Activated CD4-positive, CD25-positive, alpha-beta regulatory T cell (primary cell): ENCODE results near the gene ARHGAP9.
A peak's percentile ranks its signal among the peaks of the same experiment; 100 is the strongest.
"Not testable (repeated sequence)": the region's sequence is repeated elsewhere in the genome, so short reads cannot be mapped to it uniquely, and the experiment has no call there.

ENCODE experiments used
- DNase-seq, 4 experiments: peaks; one replicate each; lab custom pipeline; 2025; lab: John Stamatoyannopoulos, UW

ARHGAP9 gene

DNA sequence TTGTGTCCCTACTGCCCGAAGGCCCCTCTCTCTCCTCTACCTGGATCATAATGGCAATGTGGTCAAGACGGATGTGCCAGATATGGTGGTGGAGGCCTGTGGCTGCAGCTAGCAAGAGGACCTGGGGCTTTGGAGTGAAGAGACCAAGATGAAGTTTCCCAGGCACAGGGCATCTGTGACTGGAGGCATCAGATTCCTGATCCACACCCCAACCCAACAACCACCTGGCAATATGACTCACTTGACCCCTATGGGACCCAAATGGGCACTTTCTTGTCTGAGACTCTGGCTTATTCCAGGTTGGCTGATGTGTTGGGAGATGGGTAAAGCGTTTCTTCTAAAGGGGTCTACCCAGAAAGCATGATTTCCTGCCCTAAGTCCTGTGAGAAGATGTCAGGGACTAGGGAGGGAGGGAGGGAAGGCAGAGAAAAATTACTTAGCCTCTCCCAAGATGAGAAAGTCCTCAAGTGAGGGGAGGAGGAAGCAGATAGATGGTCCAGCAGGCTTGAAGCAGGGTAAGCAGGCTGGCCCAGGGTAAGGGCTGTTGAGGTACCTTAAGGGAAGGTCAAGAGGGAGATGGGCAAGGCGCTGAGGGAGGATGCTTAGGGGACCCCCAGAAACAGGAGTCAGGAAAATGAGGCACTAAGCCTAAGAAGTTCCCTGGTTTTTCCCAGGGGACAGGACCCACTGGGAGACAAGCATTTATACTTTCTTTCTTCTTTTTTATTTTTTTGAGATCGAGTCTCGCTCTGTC, 22.8 kb downstream of the ARHGAP9 start:
- no peak for DNase-seq

DNA sequence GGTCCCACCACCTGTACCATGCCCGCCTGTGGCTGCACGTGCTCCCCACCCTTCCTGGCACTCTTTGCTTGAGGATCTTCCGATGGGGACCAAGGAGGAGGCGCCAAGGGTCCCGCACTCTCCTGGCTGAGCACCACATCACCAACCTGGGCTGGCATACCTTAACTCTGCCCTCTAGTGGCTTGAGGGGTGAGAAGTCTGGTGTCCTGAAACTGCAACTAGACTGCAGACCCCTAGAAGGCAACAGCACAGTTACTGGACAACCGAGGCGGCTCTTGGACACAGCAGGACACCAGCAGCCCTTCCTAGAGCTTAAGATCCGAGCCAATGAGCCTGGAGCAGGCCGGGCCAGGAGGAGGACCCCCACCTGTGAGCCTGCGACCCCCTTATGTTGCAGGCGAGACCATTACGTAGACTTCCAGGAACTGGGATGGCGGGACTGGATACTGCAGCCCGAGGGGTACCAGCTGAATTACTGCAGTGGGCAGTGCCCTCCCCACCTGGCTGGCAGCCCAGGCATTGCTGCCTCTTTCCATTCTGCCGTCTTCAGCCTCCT, 23.4 kb downstream of the ARHGAP9 start:
- peak in 1 of 4 experiments; percentile 11 for DNase-seq

GRCh38 chr12:57455374-57456144, 24.1 kb downstream of the ARHGAP9 start:
- DNase-seq, result no peak

GRCh38 chr12:57454566-57455373, 24.9 kb downstream of the ARHGAP9 start, which contains the start of gene INHBE:
Gene INHBE (plus strand): TSS chr12:57455307. CDS start chr12:57455537, 230 bp downstream.
- no peak for DNase-seq

GRCh38 chr12:57454213-57454565, 25.5 kb downstream of the ARHGAP9 start:
- DNase-seq, result no peak

DNA sequence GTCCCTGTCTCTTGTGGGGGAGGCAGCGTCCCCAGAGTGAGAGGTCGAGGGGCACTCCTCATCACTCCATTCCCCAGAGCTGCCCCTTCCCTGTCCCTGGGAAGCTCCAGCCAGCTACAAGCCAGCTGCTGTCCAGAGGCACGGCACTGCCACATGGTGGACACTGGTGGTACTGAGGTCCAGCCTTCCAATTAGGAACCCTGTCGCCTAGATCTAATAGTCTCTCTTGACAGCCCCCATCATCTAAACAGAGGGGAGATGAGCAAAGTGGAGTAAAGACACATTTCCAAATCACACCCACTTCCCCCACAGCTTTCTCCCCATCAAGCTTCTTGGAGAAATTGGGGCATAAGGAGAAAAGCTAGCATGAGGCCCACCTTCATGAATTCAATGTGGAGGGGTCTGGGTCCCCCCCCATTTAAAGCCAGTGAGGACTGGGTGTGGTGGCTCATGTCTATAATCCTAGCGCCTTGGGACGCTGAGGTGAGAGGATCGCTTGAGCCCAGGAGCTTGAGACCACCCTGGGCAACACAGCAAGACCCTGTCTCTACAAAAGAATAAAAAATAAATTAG, 26.6 kb downstream of the ARHGAP9 start:
- DNase-seq, result peak in 3 of 4 experiments; percentile 11 to 39 (median 17)

DNA sequence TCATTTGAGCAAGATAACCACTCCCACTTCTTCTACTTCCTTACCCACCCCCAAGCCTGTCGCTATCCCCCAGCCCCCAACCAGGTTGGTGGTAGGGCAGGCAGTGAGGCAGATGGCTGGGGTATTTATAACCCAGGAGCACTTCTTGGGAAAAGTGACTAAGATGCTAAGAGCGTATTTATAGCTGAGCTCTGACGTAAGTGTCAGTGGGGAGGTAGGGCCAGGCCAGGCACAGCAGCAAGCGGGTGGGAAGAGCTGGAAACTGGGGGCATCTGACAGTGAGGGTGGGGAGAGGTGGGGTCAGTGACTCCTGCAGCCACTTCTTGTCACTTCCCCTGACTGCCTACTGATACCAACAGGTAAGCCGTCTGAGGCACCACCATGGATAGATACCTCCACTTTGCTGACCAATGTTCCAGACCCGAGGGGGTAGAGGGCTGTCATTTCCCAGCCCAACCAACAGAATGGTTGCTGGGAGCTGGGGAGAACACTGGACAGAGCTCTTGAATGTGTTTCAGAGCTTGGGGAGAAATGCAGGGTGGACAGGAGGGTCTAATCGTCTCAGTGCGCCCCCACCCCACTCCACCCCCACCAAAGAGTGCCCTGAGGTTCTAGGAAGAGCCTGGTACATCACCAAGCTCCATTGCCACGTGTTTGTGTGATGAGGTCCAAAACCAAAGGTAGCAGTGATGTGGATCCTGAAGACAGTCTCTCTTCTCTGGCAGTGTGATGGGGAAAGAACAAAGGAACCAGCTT, 27.3 kb downstream of the ARHGAP9 start:
- no peak for DNase-seq

DNA sequence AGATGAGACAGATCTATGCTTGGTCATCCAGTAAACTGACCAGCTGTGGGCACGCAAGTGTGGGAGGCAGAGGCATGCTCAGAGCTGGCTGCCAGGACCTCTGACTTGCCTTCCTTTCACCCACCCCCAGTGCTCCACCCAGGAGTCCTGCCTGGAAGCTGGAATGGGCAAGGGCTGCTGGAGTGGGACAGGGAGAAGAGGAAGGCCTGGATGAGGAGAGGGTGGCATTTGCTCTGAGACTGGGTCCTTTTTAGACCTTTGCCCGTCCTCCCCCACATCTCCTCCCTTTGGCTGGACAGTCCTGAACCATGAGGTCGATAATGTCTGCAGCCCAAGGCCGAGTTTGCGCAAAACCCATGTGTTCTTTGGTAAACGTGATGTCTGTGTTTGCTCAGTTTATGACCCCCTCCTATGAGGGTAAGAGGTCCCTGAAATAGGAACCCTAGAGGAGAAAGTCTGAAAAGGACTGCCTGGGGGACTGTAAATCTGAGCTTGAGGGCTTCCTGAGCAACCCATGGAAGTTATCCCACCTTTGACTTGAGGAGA, 28.4 kb downstream of the ARHGAP9 start:
- no peak for DNase-seq

DNA sequence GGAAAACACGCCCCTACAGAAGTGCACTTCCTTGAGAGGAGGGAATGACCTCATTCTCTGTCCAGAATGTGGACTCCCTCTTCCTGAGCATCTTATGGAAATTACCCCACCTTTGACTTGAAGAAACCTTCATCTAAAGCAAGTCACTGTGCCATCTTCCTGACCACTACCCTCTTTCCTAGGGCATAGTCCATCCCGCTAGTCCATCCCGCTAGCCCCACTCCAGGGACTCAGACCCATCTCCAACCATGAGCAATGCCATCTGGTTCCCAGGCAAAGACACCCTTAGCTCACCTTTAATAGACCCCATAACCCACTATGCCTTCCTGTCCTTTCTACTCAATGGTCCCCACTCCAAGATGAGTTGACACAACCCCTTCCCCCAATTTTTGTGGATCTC, 29.6 kb downstream of the ARHGAP9 start:
- no peak for DNase-seq

GRCh38 chr12:57449375-57449774, 30.3 kb downstream of the ARHGAP9 start:
- no peak for DNase-seq

DNA sequence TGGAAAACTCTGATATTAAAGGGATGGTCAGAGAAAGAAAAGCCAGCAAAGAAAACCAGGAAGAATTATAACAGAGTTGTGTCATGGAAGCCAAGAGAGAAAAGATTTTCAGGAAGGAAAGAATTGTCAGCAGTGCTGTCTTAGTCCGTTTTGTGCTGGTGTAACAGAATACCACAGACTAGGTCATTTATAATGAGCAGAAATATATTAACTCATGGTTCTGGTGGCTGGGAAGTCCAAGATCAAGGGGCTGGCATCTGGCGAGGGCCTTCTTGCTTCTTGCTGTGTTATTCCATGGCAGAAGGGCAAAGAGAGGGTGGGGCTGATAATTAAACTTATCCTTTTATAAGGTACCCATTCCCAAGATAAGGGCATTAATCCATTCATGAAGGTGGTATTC, 31.0 kb downstream of the ARHGAP9 start:
- DNase-seq, result no peak

GRCh38 chr12:57446292-57446960, 33.2 kb downstream of the ARHGAP9 start:
- no peak for DNase-seq

- no peak for DNase-seq
Observed at GRCh38 chr12:57444744-57445143, 34.9 kb downstream of the ARHGAP9 start.

GRCh38 chr12:57444337-57444736, 35.3 kb downstream of the ARHGAP9 start:
- not testable (repeated sequence) for DNase-seq

GRCh38 chr12:57441846-57442427, 37.7 kb downstream of the ARHGAP9 start:
- no peak for DNase-seq

DNA sequence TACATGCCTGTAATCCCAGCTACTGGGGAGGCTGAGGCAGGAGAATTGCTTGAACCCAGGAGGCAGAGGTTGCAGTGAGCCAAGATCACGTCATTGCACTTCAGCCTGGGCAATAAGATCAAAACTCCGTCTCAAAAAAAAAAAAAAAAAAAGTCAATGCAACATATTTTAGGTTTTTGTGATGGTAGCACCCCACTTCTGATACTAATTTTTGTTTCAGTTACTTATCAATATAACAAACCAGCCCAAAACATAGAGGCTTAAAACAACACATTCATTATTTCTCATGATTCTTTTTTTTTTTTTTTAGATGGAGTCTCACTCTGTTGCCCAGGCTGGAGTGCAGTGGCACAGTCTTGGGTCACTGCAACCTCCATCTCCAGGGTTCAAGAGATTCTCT, 38.3 kb downstream of the ARHGAP9 start:
- not testable (repeated sequence) for DNase-seq

DNA sequence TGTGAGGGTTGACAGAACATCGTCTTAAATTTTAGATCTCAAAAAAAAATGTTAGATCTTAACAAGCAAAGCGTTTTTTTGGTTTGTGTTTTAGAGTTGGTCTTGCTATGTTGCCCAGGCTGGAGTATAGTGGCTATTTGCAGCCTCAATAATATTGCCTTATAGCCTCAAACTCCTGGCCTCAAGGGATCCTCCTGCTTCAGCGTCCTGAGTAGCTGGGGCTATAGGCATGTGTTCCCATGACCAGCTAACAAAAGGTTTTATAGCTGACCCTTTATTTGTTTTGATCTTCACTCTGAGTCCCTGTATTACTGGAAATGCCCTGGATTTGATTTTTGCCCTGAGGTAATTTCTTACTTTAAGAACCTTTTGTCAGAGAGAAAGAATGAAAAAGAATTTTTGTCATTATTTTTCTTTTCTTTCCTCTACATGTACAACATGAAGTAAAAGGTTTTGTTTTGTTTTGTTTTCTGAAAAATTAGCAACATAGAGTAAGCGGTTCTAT, 39.9 kb downstream of the ARHGAP9 start:
- DNase-seq, result no peak

GRCh38 chr12:57438400-57438799, 41.3 kb downstream of the ARHGAP9 start:
- DNase-seq, result no peak

DNA sequence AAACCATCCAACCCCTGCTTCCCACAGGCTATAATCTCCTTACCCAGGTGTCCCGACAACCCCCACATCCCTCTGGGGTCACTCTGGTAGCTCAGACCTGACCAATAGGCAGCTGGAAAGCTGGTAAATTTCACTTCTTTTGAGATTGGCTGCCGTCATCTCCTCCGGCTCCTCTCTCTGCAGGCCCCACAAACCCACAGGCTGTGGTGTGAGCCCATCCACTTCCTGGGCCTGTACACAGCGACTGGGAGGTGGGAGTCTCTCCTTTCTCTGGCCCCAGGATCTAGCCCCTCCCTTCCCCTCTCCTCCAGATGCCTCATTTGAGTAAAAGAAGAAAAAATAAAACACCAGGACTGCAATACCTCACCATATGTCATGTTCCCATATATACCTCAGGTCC, 44.4 kb downstream of the ARHGAP9 start:
- no peak for DNase-seq
